Fibroblast of the aortic adventitia (primary cell): ENCODE data around the gene SLIT1. TPM values are rescaled to one million over a fixed set of nuclear protein-coding genes. Genes with fewer than 3 reads are reported as not detected.

Source experiments
- DNase-seq: peaks from one replicate; pipeline ENCODE4 v3.0.0-alpha.2; 2010; ENCODE audit warnings: low read depth
- H3K4me3 ChIP-seq: 2 replicates; pipeline ENCODE4 v1.5.1; 2011; ENCODE audit warnings: low read depth, mild to moderate bottlenecking, control low read depth, low read length, moderate library complexity
- CTCF ChIP-seq: IDR thresholded peaks from 2 replicates; pipeline ENCODE4 v1.5.1; 2011; ENCODE audit warnings: mild to moderate bottlenecking, low read length, control low read depth, inconsistent platforms; ENCODE audit not compliant: insufficient read depth
- total RNA-seq: library from RNA; depleted of rRNA; stranded (reverse); fragments of >200 nt; gene quantifications from 2 replicates; pipeline ENCODE4 v1.2.3, GENCODE V29; 2012; ENCODE audit warnings: low replicate concordance

The SLIT1 gene
- total RNA-seq, 1 donor: 0.09 TPM

GRCh38 chr10:96958071-96958470, 227.7 kb downstream of the SLIT1 start:
- no peak for DNase-seq
- no peak overlapping the region for H3K4me3 ChIP-seq

GRCh38 chr10:96955794-96956193, 230.0 kb downstream of the SLIT1 start:
- no peak for DNase-seq
- no peak for TF ChIP-seq CTCF
- H3K4me3 ChIP-seq: no peak overlapping the region

More at GRCh38 chr10:96958071-96958470, 227.7 kb downstream of the SLIT1 start:
- no peak for TF ChIP-seq CTCF

DNA sequence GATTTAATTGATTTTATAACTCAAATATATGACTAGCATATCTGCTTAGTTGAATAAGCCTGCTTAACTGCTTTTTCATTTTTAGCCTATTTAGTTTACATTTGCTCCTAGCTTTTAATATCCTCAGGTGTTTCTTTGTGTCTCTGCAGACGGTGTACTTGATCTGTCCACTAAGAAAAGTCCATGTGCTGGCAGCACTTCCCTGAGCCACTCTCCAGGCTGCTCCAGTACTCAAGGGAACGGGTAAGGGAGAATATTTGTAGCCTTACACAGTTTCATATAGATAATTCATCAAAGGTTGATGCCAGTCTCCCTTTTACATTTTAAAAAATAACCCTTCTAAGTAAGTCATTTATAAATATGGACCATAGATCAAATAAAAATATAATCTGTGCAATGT, 233.8 kb downstream of the SLIT1 start:
- no peak for TF ChIP-seq CTCF
- no peak overlapping the region for H3K4me3 ChIP-seq
- DNase-seq: no peak

GRCh38 chr10:96949039-96949683, 236.6 kb downstream of the SLIT1 start:
- DNase-seq: no peak
- H3K4me3 ChIP-seq: no peak overlapping the region
- TF ChIP-seq CTCF: no peak

Other genes with a start within 250 kb of the SLIT1 start
- gene ARHGAP19, start 106.7 kb upstream of the SLIT1 start, total RNA-seq: 9.8 and 10.8 TPM in 2 replicates
- gene FRAT1, start 133.3 kb upstream of the SLIT1 start, total RNA-seq: 1.5 and 5.6 TPM in 2 replicates
- gene FRAT2, start 148.8 kb upstream of the SLIT1 start, total RNA-seq: 5.2 and 6.8 TPM in 2 replicates
- 13.0 and 15.9 TPM in 2 replicates for gene RRP12, start 215.4 kb upstream of the SLIT1 start, total RNA-seq
- 107 and 362 TPM in 2 replicates for gene PGAM1, start 240.2 kb upstream of the SLIT1 start, total RNA-seq